ENCODE measurements around the gene APOBEC3A.
"Not testable (repeated sequence)": the region's sequence is repeated elsewhere in the genome, so short reads cannot be mapped to it uniquely, and the experiment has no call there.

Gene APOBEC3A

DNA sequence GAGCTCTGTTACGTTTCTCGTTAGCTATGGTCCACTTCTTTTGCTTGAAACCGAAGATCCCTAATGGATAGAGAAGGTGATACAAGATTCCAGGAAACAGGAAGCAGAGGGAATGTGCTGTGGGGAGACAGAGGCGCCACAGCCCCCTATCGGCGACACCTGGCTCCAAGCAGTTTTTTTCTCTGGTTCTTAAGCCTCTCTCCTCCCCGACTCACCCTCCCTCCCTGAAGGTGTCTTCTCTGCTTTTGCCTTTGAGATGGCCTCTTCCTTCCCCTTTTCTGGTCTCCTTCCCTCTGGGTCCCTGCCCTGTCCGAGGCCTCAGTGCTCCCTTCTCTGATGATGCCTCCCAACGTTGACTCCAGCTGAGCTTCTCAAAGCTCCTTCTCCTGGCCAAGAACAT, 14.2 kb upstream of the APOBEC3A start:
- no peak for DNase-seq (ENCODE audit: low read depth)

DNA sequence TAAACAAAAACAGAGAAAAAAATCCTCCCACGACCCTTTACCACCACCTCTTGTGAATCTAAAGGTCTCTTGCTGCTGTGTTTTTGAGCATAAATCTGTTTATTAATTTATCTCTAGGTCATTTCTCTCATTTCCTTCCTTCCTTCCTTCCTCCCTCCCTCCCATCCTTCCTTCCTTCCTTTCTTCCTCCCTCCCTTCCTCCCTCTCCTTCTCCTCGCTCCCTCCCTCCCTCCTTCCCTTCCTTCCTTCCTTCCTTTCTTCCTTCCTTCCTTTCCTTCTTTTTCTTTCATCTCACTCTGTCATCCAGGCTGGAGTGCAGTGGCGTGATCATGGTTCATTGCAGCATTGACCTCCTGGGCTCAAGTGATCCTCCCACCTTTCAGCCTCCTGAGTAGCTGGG, 13.5 kb upstream of the APOBEC3A start:
- DNase-seq (ENCODE audit: low read depth), result no peak

DNA sequence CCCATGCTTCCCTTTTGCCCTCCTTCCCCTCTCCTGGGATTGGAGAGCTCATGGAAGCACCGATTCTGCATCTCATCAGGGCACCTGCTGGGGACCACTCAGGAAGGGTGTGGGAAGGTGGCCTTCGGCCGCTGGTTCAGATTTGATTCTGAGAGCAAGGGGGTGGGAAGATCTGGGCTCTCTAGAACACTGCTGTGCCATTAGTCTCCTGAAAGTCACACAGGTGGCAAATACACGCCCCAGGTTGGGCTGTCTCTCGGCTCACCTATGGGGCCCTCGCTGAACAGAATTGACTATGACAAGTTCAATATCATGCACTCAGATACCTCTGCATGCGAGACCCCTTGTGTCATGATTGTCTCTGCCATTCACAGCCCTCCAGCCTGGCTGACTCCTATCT, 12.8 kb upstream of the APOBEC3A start:
- DNase-seq (ENCODE audit: low read depth), result no peak

DNA sequence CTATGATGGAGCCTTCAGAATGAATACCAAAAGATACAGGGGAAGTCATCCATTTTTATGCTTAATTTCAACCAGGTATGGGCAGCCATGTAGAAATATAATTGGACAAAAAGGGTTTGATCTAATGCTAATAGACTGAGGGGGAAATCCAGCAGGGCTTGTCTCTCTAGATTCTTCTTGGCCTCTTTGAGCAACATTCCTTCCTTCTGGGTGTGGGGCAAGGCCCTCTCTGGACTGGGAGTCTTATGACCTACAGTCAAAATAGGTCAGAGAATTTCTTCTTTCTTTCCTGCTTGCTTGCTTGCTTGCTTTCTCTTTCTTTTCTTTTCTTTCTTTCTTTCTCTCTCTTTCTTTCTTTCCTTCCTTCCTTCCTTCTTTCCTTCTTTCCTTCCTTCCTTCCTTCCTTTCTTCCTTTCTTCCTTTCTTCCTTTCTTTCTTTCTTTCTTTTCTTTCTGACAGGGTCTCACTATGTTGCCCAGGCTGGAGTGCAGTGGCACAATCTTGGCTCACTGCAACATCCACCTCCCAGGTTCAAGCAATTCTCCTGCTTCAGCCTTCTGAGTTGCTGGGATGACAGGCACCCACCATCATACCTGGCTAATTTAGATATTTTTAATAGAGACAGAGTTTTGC, 11.6 kb upstream of the APOBEC3A start:
- DNase-seq (ENCODE audit: low read depth), result not testable (repeated sequence)

DNA sequence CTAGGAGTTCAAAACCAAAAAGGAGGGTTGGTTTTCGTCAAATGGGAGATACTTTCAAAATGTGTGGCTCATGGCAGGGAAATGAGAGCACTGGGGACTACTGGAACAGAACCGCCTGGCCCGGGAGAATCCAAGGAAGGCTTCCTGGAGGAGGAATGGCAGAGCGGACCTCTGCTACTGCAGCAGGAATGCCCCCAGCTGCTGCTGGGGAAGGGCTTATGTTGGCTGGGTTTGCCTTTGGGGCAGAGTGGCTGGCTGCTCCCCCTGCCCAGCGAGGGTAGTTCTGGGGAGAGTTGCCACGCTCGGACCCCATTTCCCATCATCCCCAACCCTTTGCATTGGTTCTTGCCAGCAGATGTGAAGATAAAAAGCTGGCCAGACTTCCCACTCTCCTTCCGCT, 10.6 kb upstream of the APOBEC3A start:
- DNase-seq (ENCODE audit: low read depth), result no peak

DNA sequence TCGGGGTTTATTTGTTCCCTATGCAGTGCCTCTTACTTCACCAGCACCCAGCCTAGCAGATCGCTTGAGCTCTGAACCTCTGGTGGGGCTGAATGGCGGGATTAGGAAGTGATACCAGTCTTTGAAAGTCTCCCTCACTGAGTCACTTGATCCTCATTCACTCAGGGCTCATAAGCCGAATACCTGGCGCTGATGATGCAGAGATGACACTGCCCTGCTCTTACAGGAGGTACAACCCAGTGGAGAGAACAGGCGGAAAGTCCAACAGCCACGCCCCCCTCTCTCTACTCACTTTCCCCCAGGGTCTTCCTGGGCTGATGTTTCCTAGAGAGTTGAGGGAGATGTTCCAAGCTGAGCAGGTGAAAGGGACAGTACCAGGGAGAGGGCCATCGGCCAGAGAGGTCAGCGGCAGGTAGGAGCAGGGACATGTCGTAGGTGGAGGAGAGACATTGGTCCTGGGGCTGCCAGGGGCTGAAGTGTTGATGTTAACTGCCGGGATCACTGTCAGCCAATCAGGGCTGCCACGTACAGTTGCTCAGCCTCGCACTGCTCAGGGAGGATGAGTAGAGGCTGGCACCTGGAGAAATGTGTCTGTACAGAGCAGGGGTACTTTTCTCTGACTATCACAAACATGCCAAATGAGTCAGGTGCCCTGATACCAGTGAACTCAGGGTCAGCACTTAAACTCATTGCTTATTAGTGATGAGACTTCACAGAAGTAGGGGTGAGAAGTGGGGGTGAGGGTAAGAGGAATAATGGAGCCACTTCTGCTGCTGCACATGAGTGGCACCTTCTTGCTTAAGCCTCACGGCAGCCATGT, 9.9 kb upstream of the APOBEC3A start:
- no peak for DNase-seq (ENCODE audit: low read depth)

DNA sequence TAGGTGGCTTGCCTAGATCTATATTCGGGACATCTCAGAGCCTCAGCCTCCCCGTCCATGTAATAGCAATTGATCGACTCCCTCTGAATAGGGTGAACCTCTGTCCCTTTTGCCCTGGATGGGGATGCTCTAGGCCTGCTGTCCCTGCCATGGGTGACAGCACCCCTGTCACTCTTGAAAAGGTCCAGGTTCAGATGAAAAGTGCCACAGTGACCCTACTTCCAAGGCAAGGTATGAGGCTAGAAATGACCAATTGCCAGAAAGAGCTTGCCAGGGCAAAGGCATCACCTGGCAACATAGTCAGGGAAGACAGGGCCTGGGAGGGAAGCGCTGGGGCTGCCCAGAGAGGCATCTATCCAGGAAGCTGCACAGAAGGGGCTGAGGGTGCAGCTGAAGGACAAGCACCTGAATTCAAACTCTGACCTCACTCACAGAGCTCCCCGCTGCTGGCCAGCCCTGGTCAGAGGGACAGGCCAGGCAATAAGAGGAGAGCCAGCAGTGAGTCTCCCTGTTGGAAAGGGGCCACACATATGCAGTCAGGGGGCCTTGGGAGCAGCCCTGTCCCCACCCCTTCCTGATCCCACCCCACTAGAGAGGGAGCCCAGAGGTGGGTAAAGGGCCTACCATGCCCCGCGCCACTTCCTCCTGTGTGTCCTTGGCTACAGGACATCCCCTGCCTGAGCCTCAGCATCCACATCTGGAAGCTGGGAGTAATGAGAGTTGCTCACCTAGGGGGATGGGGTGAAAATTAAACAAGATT, 9.0 kb upstream of the APOBEC3A start:
- no peak for DNase-seq (ENCODE audit: low read depth)

DNA sequence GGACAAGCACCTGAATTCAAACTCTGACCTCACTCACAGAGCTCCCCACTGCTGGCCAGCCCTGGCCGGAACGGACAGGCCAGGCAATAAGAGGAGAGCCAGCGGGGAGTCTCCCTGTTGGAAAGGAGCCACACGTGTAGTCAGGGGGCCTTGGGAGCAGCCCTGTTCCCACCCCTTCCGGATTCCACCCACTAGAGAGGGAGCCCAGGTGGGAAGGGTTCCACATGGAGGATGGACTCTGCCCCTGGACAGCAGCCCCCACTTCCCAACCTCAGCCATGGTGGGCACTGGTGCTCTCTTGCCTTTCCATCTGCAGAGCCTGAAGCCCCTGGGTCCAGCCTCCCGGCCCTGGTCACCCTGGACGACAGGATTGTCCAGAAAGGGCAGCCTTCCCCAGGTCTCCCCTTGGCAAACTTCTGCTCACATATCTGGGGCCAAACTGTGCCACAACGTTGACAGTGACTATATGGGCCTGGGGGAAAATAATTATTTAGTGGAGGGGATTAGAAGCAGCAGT, 7.5 kb upstream of the APOBEC3A start:
- no peak for DNase-seq (ENCODE audit: low read depth)

DNA sequence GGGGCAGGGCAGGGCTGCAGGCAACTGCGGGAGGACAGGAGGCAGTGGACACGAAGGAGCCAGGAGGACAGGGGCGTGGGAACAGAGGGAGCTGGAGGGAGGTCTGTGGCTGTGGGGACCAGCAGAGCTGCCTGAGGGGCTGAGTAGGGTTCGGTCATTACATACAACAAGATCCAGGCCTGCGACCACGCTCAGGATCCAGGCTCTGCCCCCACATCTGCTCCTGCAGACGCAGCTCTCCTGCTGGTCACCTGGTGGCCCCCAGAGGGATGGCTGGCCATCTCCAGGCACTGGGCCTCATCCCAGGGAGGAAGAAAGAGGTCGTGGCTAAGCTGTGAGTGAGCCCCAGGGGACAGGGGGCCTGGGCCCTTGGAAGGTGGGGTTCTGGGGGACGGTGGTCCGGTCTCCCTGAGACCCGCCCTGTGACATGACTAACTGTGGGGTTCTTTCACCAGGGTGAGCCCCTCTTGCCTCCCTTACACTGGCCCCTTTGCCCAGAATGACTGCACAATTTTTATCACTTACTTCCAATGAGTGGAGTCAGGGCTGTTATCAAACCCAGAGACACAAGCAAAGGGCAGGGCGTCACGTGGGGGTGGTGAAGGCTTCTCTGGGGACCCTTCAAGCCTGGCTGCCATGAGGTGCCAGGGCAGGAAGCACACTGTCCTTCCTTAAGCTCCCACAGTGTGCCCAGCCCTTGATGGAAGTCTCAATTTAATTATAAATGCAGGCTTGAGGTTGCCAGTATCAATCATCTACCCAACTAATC, 6.7 kb upstream of the APOBEC3A start:
- DNase-seq (ENCODE audit: low read depth), result no peak

DNA sequence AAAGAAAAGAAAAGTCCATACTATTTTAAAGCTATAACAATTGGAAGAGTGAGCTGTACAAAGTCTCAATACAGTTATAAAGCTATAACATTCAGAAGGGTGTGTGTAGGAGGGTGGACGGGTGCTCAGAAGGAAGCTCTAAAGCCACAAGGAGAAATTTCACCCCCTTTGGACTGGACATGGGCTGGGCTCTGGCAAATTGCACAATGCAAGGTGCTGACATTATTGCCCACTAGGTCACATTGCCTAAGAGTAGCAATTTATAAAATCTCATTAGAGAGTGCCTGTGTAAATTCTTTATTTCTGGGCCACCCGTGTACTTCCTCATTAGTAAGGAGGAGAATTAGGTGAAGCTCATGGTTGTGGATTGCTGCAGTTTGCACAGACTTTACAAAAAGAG, 5.7 kb upstream of the APOBEC3A start:
- DNase-seq (ENCODE audit: low read depth), result no peak

DNA sequence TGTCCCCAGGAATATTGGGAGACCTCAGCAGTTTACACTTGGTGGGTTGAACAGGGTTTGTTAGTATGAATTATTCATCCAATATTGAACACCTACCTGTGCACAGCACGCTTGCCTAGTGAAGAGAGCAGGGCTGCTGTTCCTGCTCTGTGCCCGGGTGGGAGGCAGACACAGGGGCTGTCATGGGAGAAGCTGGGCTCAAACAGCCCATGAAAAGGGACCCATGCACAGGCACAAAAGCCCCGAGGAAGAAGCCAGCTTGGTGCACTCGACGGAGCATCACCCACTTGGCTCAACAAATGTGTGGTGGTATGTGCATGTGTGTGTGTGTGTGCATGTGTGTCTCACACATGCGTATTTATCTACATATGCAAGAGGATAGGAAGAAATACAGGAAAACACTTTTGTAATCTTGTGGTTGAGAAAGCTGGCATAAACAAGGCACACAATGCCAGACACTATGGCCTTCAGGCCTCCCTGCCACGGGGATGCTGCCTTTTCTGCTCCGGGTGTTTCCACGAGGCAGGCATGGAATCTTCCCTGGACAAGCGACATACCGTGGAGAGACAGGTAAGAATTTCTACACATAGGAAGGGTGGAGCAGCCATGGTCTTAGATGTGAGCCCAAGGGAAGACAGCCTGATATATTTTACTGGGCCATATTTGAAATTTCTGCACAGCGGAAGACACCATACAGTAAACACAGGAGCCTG, 5.0 kb upstream of the APOBEC3A start:
- no peak for DNase-seq (ENCODE audit: low read depth)

DNA sequence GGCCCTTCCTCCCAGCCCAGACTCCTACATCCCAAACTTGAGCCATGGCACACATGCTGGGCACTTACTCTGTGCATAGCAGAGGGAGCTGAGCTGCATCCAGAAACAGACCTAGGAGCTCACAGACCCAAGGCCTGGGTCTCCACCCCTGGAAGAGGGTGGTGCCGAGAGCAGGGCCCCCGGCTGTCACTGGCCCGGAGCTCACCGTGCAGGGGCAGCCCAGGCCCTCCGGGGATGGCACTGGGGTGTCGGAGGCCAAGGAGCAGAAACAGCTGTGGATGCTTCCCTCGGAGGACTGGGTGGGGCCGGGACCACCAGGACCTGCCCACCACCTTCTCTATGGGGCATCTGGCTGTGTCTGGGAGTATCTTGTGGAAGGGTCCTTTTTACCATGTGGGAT, 4.3 kb upstream of the APOBEC3A start:
- DNase-seq (ENCODE audit: low read depth), result no peak

DNA sequence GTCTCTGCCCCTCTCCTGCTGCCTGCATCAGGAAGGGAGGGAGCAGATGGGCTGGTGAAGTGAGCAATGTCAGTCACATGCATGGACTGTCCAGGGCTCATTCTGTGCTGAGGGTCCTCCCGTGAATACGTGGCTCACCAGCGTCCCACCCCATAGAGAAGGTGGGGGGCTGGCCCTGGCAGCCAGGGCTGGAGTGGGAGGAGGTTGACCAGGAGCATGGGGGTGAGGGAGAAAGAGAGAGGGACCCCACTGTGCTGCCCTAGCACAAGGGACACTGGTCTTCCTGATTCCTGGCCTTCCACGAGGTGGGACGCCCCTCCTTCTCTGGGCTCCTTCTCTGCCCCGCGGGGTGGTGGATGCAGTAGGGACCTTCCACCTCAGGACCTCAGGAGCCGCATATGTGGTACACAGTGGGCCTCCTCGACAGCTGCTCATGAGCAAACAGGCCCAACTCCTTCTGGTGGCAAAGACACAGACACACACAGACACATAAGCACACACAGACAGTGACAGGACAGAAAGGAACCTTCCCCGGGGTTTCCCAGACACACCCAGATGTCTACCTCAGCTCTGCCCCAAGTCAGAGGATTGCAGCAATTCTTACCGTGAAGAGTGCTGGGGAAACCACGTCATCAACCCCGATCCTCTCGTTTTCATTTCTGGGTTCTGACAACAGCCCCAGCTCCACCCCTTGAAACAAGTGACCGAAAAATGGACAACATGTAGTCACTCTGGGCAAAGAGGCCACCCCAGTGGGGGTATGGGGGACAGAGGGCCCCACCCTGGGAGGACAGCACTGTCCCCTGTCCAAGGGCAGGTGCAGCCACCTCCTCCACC, 3.6 kb upstream of the APOBEC3A start:
- no peak for DNase-seq (ENCODE audit: low read depth)

DNA sequence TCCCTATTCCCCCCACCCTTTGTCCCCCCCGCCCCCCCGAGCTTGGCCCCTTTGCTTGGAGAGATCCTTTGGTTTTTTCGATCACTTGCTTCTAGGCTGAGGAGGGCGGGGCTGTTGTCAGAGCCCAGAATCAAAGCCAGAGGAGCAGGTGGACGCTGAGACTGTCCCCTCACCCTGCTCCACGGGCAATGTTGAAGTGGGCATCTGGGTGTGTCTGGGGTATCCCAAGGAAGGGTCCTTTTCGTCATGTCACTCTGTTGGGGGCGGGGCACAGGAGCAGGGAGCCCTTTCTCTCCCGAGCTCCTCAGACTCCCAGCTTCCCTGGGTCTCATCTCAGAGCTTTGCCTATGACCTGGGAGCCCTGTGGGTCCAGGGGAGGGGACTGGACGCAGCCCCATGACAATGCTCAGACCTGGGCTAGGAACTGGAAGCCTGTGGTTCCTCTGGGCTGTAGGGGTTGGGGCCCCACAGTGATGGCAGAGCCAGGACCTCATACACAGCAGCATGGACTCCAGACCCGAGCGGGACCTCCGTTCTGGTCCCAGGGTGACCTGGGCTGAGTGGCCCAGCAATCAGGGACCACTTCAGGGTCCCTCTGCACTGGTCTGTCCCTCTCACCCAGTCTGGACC, 2.9 kb upstream of the APOBEC3A start:
- DNase-seq (ENCODE audit: low read depth), result no peak

DNA sequence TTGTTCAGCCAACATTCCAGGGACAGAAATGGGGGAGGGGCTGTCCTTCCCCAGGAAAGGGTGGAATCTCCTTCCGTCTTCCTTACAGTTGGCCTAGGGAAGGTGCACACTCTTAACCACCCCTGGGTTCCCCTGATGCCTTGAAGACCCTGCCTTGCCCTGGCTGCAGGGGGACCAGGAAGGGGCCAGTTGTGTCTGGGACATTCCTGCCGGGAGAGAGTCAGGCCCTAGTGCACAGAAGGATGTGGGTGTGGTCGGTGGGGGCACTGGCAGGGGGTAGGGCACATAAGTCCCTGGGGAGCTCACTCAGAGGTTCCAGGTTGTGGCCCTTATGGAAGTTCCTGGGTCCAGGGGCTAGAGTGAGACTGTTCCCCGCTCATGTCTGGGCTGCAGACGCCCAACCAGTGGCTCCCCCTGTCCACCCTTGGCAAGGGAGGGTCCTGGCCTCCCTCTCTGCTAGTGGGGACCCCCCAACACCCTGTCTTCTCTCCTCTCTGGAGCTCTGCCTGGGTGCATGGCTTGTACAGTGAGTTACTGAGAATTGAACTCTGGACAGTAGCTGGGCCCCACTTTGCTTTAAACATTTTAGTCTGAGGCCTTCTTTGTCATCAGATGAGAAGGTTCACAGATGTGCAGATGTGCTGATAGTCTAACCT, 2.0 kb upstream of the APOBEC3A start:
- DNase-seq (ENCODE audit: low read depth), result no peak

DNA sequence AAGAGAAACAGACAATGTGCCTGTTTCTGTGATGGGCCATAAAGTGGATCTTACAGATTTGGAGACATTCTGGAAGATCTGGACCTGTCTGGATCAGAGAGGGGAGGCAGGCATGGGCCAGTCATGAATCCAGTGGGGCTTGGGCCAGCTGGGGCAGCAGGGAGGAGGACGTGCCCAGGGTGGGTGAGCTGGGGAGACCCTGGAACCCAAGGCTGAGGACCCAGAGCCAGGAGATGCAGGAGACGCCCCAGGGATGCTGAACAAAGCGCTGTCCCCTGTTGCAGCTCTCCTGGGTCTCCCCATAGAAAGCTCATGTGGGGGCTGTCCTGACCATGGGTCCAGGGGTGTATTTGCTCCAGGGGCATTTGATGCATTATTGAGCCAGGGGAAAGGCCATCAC, 1.5 kb upstream of the APOBEC3A start:
- no peak for DNase-seq (ENCODE audit: low read depth)

DNA sequence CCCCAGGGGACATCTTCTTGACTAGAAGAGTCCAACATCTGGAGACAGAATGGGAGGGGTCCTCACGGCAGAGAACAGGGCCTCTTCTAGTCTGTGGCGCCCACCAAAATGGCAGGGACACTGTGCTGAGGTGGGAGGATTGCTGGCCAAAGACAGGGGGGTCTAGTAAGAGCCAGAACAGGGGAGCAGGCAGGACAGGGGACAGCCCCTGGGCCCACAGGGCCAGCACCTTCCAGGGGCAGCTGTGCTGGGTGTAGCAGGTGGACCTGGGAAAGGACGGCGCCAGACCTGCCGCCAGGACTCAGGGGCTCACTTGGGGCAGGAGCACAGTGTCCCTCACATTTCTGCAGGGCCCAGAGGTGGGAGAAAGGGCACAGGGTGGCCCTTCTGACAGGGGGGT, 858 bp upstream of the APOBEC3A start:
- DNase-seq (ENCODE audit: low read depth), result no peak

DNA sequence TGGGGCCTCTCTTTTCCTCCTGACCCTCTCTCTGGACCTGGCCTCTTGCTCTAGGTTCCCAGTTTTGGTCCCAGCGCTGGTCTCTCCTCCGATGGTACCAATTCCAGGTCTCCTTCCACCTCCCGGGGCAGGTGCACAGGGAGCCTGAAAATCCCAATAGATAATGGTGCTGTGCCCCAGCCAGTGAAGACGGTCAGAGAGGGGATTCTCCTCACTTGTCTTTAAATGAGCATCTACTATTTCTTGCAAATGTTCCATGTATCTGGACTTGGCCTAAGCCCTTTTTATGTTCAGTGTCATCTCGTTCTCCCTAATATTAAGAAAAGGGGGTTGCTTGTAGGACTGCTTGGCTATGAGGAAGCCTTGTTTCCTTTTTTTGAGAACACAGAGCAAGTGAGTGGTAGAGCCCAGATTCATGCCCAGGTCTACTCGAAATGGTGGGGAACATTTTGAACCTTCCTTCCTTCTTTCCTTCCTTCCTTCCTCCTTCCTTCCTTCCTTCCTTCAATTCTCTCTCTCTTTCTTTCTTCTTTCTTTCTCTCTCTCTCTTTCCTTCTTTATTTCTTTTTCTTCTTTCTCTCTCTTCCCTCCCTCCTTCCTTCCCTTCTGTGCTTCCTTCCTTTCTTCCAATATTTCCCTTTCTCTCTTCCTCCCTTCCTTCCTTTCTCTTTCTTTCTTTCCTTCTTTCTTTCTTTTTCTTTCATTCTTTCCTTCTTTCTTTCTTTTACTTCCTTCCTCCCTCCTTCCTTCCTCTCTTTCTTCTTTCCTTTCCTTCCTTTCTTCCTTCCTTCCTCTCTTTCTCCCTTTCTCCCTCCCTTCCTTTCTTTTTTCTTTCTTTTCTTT, 620 bp downstream of the APOBEC3A start:
- DNase-seq (ENCODE audit: low read depth), result no peak

DNA sequence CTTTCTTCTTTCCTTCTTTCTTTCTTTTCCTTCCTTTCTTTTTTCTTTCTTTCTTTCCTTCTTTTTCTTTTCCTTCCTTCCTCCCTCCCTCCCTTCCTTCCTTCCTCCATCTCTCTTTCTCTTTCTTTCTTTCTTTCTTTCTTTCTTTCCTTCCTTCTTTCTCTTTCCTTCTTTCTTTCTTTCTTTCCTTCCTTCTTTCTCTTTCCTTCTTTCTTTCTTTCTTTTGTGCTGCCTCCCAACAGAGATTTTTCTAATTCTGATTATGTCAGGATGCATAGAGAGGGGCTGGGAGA, 1.2 kb downstream of the APOBEC3A start:
- not testable (repeated sequence) for DNase-seq (ENCODE audit: low read depth)
